Activated CD8-positive, alpha-beta memory T cell treated with anti-CD3 and anti-CD28 coated beads for 48 hours (primary cell): ENCODE results near the gene MEGF9.
A peak's percentile ranks its signal among the peaks of the same experiment; 100 is the strongest.
"Not testable (repeated sequence)": the region's sequence is repeated elsewhere in the genome, so short reads cannot be mapped to it uniquely, and the experiment has no call there.

ENCODE experiments used
- DNase-seq, 3 experiments: peaks; one replicate each; pipeline ENCODE4 v3.0.0-alpha.2; 2020; ENCODE audit warnings: low read depth in 2 of 3, low spot score in 2 of 3

Gene MEGF9

GRCh38 chr9:120579139-120580050, 134.9 kb downstream of the MEGF9 start:
- peak in 1 of 3 experiments; percentile 4 for DNase-seq

GRCh38 chr9:120574473-120574872, 139.8 kb downstream of the MEGF9 start:
- DNase-seq, result no peak

GRCh38 chr9:120572472-120572871, 141.8 kb downstream of the MEGF9 start:
- DNase-seq, result no peak

GRCh38 chr9:120571443-120572257, 142.6 kb downstream of the MEGF9 start:
- DNase-seq, result no peak

- DNase-seq, result no peak
Measured at GRCh38 chr9:120570296-120570695, 144.0 kb downstream of the MEGF9 start.

GRCh38 chr9:120569556-120569955, 144.7 kb downstream of the MEGF9 start:
- no peak for DNase-seq

GRCh38 chr9:120568816-120569215, 145.5 kb downstream of the MEGF9 start:
- no peak for DNase-seq

- no peak for DNase-seq
Measured at GRCh38 chr9:120567874-120568273, 146.4 kb downstream of the MEGF9 start.

GRCh38 chr9:120567081-120567480, 147.2 kb downstream of the MEGF9 start:
- no peak for DNase-seq

- DNase-seq, result no peak
Measured at GRCh38 chr9:120564589-120564988, 149.7 kb downstream of the MEGF9 start.

- no peak for DNase-seq
Measured at GRCh38 chr9:120562861-120563443, 151.3 kb downstream of the MEGF9 start.

GRCh38 chr9:120561709-120562108, 152.6 kb downstream of the MEGF9 start:
- no peak for DNase-seq

GRCh38 chr9:120559546-120559945, 154.7 kb downstream of the MEGF9 start:
- DNase-seq, result no peak

GRCh38 chr9:120558454-120558853, 155.8 kb downstream of the MEGF9 start:
- no peak for DNase-seq

- no peak for DNase-seq
Measured at GRCh38 chr9:120557205-120557604, 157.1 kb downstream of the MEGF9 start.

- DNase-seq, result no peak
Measured at GRCh38 chr9:120556775-120557174, 157.5 kb downstream of the MEGF9 start.

GRCh38 chr9:120555839-120556238, 158.4 kb downstream of the MEGF9 start:
- DNase-seq, result no peak

GRCh38 chr9:120552210-120552704, 162.0 kb downstream of the MEGF9 start:
- DNase-seq, result not testable (repeated sequence)
